Measurements from ENCODE around the gene SULT4A1. TPM values are rescaled to one million over a fixed set of nuclear protein-coding genes. Genes with fewer than 3 reads are reported as not detected.

Gene SULT4A1
- total and polyA plus RNA-seq, 2 of the 4 experiments (the other 2 are of a cell fraction), result 1.1 to 5.2 TPM

DNA sequence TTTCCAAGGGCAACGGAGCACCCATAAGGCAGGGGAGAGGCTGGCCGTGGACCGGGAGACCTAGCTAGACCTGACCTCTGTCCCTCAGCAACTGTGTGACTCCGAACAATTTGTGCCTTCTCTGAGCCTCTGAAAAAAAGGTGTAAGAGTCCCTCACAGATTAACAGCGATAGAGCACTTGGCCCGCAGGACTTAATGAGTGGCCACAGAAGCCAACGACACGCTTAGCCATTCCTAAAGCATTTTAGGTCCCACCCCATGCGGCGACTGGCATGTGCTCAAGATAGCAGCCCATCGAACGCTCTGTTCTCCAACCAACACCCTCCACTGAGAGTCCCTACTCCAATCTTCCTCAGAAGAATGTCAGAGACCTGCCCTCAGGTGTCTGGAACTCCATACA is 1.5 kb downstream of the SULT4A1 start:
- DNase-seq (no peak), ATAC-seq (ENCODE audit: low read depth) (no peak)
- Histone ChIP-seq H2AFZ (replicated peaks; ENCODE audit: low read length, poor library complexity) (no peak overlapping the region), H3K79me1 (ENCODE audit: low read depth in 1 of 2, low read length in 2 of 2) (peaks cover 0 to 4% of the 10 kb centered on the region in 2 experiments; a peak in 2 of 4 replicates), H3K14ac (replicated peaks; ENCODE audit: low read depth, low read length) (no peak overlapping the region), H3K56ac (ENCODE audit: extremely low read depth, insufficient read depth, low read length) (no peak overlapping the region), H3K9me1 (ENCODE audit: insufficient read depth, low read length) (no peaks in the 10 kb centered on the region), H2BK20ac (ENCODE audit: low read depth, low read length) (no peak overlapping the region), H3K4me2 (ENCODE audit: low read depth, low read length) (no peak overlapping the region), H2BK15ac (ENCODE audit: low read depth, low read length) (no peak overlapping the region), H3K23ac (ENCODE audit: low read depth, low read length) (no peak overlapping the region), H3K27me3 (ENCODE audit: control insufficient read depth, insufficient read depth, low read length) (peaks cover 6% of the 10 kb centered on the region), H2AK9ac (replicated peaks; ENCODE audit: low read depth, low read length, poor library complexity) (no peak overlapping the region), H3K4ac (ENCODE audit: low read depth, low read length) (no peak overlapping the region), H2BK5ac (ENCODE audit: low read depth, low read length, poor library complexity, severe bottlenecking) (no peak overlapping the region), H3K4me3 (ENCODE audit: insufficient read depth, low read depth, low read length) (no peak overlapping the region), H4K8ac (ENCODE audit: low read depth in 2 of 2, low read length in 2 of 2) (no peak overlapping the region), H3K36me3 (ENCODE audit: control insufficient read depth, insufficient read depth, low read length) (no peaks in the 10 kb centered on the region), H4K91ac (ENCODE audit: insufficient read depth, low read depth, low read length) (no peak overlapping the region), H3K18ac (ENCODE audit: low read depth, low read length) (no peak overlapping the region), H3K9ac (ENCODE audit: low read depth, low read length) (no peak overlapping the region), H4K20me1 (ENCODE audit: insufficient read depth, low read length) (no peaks in the 10 kb centered on the region), H3K9me3 (ENCODE audit: control insufficient read depth, insufficient read depth, low read length) (no peaks in the 10 kb centered on the region), H3K27ac (ENCODE audit: insufficient read depth, low read length) (no peak overlapping the region), H2BK120ac (ENCODE audit: low read depth, low read length) (no peak overlapping the region), H3K4me1 (ENCODE audit: control insufficient read depth, insufficient read depth, low read length) (no peaks in the 10 kb centered on the region), H4K5ac (ENCODE audit: low read depth, low read length) (no peak overlapping the region), H2AK5ac (ENCODE audit: low read depth, low read length) (no peak overlapping the region)
- intact Hi-C loops (cut with micrococcal nuclease) (no loop called here), dilution Hi-C loops (cut with HindIII; ENCODE audit: low sequenced_read_pairs, unreplicated experiment) (no loop called here), in situ Hi-C loops (cut with MboI; ENCODE audit: low sequenced_read_pairs) (no loop called here)
- no TSS peak for BruUV-seq (replicated peaks)
- ChIA-PET POLR2A (ENCODE audit: unreplicated experiment) (no interaction called here), CTCF (no interaction called here)
- 79% methylated on average over 9 of the region's 12 CpGs; no CpG with 5 or more reads in 1 of the 2 experiments for WGBS, 2 experiments (ENCODE audit: extremely low coverage in 2 of 2, insufficient read length in 1 of 2)
- TF ChIP-seq MAZ (IDR thresholded peaks at IDR 0.05; ENCODE audit: borderline replicate concordance, low read depth, low read length), result no peak
- TF ChIP-seq, protein P1, sequence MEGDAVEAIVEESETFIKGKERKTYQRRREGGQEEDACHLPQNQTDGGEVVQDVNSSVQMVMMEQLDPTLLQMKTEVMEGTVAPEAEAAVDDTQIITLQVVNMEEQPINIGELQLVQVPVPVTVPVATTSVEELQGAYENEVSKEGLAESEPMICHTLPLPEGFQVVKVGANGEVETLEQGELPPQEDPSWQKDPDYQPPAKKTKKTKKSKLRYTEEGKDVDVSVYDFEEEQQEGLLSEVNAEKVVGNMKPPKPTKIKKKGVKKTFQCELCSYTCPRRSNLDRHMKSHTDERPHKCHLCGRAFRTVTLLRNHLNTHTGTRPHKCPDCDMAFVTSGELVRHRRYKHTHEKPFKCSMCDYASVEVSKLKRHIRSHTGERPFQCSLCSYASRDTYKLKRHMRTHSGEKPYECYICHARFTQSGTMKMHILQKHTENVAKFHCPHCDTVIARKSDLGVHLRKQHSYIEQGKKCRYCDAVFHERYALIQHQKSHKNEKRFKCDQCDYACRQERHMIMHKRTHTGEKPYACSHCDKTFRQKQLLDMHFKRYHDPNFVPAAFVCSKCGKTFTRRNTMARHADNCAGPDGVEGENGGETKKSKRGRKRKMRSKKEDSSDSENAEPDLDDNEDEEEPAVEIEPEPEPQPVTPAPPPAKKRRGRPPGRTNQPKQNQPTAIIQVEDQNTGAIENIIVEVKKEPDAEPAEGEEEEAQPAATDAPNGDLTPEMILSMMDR (conservative IDR thresholded peaks at IDR 0.05; ENCODE audit: low read depth, low read length), result no peak
- no peak for TF ChIP-seq POLR2A (IDR thresholded peaks at IDR 0.05; ENCODE audit: low read depth, low read length)
- no peak for TF ChIP-seq RCOR1 (IDR thresholded peaks at IDR 0.05; ENCODE audit: insufficient replicate concordance, low read length)
- no peak for TF ChIP-seq RFX5 (IDR thresholded peaks at IDR 0.05; ENCODE audit: low read depth, low read length)
- no peak for TF ChIP-seq ELK1 (IDR thresholded peaks at IDR 0.05; ENCODE audit: borderline replicate concordance, low read depth, low read length)
- no peak for TF ChIP-seq NFE2L2 (IDR thresholded peaks at IDR 0.05; ENCODE audit: low read depth, low read length)
- TF ChIP-seq MXI1 (IDR thresholded peaks at IDR 0.05; ENCODE audit: borderline replicate concordance, low read depth, low read length), result no peak
- TF ChIP-seq CHD1 (IDR thresholded peaks at IDR 0.05; ENCODE audit: low read depth, low read length), result no peak
- no peak for TF ChIP-seq CEBPB (IDR thresholded peaks at IDR 0.05; ENCODE audit: low read depth, low read length)
- no peak for TF ChIP-seq BHLHE40 (IDR thresholded peaks at IDR 0.05; ENCODE audit: low read depth, low read length)
- no peak for TF ChIP-seq MAFK (IDR thresholded peaks at IDR 0.05; ENCODE audit: low read depth, low read length)
- TF ChIP-seq RAD21 (IDR thresholded peaks at IDR 0.05; ENCODE audit: low read length), result no peak
